NCI-H1694 treated with DMSO at 0.1 percent for 48 hours (cell line): ENCODE measurements around the gene ATP8A2.
A peak's percentile ranks its signal among the peaks of the same experiment; 100 is the strongest.
"Not testable (repeated sequence)": the region's sequence is repeated elsewhere in the genome, so short reads cannot be mapped to it uniquely, and the experiment has no call there.

Experiments used
- DNase-seq: peaks from one replicate; lab custom pipeline; 2025; lab: John Stamatoyannopoulos, UW

The ATP8A2 gene

GRCh38 chr13:25923217-25924085 is 551.7 kb downstream of the ATP8A2 start:
- DNase-seq, result no peak

DNA sequence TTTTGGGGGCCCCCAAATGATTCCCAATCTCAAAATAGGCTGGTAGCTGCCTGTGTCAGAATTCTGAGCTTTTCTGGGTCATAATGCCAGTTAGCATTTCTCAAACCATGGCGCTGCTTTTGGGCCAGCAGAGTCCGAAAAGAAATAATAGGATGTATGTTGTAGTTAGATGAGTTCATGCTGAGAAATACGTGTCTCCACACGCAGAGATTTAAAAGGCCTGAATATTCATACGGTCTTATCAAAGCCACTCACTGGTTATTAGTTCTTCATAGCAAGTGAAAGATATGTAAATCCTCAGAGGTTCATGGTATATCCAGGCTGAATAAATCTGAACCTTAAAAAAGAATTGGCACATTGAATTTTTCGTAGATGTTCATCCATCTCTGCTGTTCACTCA is 555.6 kb downstream of the ATP8A2 start:
- DNase-seq, result peak; percentile 39

- DNase-seq, result peak; percentile 70
These were observed 556.2 kb downstream of the ATP8A2 start for GRCh38 chr13:25927932-25928331.

- no peak for DNase-seq
These were observed 557.2 kb downstream of the ATP8A2 start for GRCh38 chr13:25928941-25929505.

DNA sequence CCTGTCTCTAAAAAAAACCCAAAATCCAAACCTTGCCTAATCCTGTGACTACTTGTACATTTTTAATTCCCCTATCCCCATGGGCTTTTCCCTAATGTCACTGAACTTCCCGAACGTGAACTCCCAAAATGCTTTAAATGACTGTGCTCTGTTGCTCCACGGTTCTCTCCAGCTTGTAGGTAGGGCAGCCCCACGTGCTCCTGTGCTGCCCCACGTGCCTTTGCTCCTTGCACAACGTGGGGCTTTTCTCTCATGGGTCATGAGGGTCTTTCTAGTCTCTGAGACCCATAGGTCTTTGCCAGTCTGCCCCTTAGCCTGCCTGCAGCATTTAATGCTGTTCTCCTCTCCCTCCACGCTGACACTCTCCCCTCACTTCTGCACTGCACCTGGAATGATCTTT is 558.0 kb downstream of the ATP8A2 start:
- DNase-seq, result no peak

GRCh38 chr13:25930653-25931052 is 558.9 kb downstream of the ATP8A2 start:
- no peak for DNase-seq

GRCh38 chr13:25932365-25932764 is 560.6 kb downstream of the ATP8A2 start:
- DNase-seq, result no peak

DNA sequence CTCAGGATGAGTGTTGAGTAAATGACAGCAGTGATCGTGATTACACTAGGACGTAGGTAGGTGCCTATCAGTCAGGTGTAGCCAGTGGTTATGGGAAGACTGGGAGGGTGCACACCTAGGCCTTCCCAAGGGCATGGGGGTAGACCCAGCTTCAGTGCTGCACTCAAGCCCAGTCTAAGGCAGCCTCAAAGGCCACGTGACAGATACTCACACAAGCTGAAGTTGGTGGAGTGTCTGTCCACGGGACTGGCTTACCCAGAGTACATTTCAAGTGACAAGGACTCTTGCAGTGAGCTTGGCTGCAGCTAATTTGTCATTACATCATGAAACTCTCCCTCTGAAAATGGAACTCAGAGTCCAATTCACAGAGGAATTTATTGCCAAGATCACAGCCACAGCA is 561.7 kb downstream of the ATP8A2 start:
- no peak for DNase-seq

- no peak for DNase-seq
These were observed 562.4 kb downstream of the ATP8A2 start for GRCh38 chr13:25934127-25934526.

GRCh38 chr13:25939961-25940687 is 568.4 kb downstream of the ATP8A2 start:
- DNase-seq, result no peak

GRCh38 chr13:25943081-25943480 is 571.3 kb downstream of the ATP8A2 start:
- DNase-seq, result peak; percentile 28

DNA sequence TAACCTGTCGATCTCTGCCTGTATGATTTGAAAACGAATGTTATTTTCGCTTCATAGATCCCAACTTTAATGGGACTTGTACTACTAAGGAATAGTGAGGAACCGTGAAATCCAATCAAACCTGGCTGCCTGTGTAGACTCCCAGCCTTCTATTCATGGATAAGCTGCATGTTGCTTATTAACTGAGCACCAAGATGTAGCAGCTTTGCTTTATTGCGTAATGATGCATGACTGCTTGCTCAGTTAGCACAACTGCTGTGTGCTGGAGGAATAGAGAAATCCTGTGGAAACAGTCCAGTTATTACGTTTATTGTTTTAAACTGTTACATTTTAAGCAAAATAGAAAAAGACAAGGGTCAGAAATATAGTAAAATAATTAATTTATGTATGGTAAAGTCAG is 571.9 kb downstream of the ATP8A2 start:
- peak; percentile 71 for DNase-seq

DNA sequence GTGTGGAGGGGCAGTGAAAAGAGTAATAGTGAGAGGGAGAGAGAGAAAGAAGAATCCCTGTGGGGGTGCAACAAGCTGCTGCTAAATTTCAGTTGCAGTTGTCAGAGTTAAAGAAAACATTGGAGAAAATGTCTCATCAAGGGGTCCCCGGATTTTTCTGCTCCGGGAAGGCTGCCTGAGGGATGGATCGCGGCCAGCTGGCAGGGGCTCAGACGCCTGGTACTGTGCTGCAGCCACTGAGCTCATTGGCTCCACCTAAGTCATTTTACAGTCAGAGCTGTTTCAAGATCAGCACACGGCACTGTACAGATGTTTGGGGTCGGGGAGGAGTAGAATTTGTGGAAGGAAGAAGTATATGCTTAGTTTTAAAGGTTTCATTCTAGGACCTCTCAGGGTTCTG is 573.8 kb downstream of the ATP8A2 start:
- peak; percentile 51 for DNase-seq

DNA sequence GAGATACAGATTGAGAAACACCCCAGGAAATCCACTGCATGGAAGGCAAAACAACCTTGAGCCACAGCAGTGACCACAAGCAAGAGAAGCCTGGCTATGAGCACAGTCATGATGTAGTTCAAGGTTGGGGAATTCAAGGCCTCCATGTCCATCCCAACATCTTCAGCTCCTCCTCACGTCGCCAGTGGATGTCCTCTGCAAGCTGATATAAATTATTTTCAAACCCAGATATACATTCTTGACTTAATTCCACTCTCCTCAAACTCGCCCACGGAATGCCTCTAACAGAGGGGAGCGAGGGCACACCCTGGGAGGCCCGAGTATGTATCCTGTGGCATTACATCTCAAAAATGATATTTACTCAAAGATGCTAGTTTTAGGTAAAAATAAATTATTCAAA is 574.5 kb downstream of the ATP8A2 start:
- no peak for DNase-seq

DNA sequence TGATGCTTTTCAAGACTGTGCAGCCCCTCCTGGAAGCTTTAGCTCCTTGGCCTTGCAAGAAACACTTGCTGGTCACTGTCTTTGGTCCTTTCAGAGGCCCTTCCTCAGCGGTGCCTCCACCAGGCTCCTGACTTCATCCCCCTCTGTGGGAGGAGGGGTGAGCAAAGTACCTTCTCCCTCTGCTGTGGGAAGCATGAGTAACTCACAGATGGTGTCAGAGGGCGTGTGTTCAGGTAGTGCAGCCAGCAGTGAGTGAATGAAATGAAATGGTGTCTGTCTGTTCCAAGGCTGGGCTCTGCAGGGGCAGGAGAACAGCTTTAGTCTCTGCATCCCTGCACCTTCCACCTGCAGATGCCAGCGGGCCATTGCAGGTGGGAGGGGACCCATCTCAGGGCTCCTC is 577.1 kb downstream of the ATP8A2 start:
- DNase-seq, result peak; percentile 19

DNA sequence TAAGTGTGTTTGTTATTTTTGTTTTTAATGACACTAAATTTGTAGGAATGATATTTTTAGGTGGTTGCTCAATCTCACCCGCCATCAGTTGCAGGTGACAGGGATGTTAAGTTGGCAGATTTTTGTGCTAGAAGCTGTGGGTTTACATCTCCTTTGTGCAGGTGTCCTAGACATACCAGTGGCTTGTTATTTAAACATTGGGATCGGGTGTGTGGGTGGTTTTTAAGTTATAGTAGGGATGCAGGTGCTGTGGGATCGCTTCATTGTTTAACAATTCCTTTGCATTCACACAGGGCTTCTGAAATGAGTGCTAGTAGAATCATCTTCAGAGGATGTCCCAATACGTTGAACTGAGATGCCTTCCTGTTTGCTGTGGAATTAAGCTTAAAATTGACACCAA is 580.1 kb downstream of the ATP8A2 start:
- DNase-seq, result no peak

DNA sequence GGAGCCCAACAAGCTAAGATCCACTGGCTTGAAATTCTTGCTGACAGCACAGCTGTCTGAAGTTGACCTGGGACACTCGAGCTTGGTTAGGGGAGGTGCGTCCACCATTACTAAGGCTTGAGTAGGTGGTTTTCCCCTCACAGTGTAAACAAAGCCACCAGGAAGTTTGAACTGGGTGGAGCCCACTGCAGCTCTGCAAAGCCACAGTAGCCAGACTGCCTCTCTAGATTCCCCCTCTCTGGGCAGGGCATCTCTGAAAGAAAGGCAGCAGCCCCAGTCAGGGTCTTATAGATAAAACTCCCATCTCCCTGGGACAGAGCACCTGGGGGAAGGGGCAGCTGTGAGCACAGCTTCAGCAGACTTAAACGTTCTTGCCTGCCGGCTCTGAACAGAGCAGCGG is 582.3 kb downstream of the ATP8A2 start:
- DNase-seq, result not testable (repeated sequence)

DNA sequence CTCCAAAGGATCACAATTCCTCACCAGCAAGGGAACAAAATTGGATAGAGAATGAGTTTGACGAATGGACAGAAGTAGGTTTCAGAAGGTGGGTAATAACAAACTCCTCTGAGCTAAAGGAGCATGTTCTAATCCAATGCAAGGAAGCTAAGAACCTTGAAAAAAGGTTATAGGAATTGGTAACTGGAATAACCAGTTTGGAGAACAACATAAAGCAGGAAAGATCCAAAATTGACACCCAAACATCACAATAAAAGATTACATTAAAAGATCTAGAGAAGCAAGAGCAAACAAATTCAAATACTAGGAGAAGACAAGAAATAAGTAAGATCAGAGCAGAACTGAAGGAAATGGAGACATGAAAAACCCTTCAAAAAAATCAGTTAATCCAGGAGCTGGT is 583.2 kb downstream of the ATP8A2 start:
- not testable (repeated sequence) for DNase-seq

DNA sequence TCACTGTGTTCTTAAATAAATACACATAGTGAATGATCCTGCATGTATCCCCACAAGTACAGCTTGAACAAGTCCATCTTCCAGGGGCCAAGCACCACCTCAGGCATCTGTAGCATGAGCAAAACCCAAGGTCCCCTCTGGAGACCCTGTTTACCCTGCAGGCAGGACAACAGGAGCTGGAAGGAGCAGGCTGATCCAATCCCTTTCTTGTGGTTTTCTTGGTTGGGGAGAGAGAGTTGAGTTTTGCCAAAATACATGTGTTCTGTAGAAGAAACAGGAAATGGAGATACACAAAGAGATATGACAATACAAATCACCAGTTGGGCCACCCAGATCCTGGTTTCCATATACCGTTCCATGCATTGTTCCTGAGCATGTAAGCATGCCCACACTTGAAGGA is 587.2 kb downstream of the ATP8A2 start:
- no peak for DNase-seq

DNA sequence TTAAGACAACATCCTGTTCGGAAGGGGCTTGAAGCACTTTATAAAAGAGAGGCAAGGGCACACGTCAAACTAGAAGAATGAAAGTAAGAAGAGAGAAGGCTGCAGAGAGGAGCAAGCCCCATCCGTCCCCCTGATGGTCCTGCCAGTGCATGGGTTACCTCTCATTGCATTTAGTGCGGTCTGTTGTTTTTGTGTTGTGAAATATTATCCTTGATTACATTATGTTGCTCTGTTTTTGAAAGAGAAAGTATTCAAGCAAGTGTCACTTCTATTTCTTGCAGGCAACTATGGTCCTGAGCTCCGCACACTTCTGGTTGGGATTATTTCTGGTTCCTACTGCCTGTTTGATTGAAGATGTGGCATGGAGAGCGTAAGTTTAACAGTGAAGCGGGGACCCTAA is 589.5 kb downstream of the ATP8A2 start:
- no peak for DNase-seq

DNA sequence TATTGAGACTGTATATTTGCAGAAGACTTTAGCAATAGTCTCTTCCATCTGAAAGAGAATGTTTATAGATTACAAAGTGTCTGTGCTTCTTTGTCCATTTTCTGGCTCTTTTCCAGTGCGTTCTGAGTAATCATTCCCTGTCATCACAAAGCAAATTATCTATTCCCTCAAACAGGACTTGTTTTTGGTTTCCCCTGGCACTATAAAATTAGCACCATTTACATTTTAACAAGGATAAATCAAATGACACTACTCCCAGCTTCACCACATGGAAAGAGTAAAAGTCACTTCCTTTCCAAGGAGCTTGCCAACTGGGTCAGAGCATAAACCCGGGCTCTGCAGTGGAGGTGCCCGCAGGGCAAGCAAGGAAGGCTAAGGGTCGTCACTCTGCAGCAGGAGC is 591.9 kb downstream of the ATP8A2 start:
- no peak for DNase-seq

GRCh38 chr13:25965596-25965995 is 593.8 kb downstream of the ATP8A2 start:
- no peak for DNase-seq

DNA sequence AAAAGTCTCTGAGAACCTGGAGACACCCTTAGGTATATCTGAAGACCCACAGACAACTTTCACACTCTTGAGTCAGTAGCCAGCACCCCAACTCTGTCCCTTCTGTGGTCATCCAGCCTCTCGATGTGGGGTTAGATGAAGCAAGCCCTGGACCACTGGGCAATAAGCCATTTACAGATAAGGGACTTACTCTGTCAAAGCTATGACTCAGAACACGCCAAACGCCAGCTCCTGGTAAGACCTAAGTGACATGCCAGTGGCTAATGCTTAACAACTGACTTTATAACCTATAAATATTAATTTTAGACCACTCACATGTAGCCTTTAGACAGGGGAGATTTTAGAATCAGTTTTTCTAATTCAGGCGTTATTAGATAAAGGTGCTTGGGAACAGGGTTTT is 594.3 kb downstream of the ATP8A2 start:
- no peak for DNase-seq
